Measurements from ENCODE around the gene IFT122.
A peak's percentile ranks its signal among the peaks of the same experiment; 100 is the strongest.
"Not testable (repeated sequence)": the region's sequence is repeated elsewhere in the genome, so short reads cannot be mapped to it uniquely, and the experiment has no call there.

IFT122 gene

DNA sequence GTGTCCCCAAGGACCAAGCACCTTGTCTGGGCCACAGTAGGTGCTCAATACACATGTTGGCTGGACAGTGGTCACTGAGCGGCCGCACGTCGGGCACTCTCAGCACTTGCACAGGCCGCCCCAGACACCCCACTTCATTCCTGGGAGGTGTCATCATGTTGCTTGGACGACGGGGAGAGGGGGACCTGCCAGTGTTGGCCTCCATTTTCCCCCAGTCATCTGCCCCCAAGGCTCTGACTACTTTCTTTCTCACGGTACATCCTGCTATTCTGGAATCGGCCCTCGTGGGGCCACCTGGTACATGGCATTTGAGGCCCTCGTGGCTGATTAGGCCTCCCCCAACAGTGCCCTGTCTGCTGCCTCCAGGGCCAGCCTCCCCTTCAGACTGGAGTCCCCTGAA is 87.2 kb downstream of the IFT122 start:
- peak in 1 of 10 donors; percentile 63 for DNase-seq
- intact Hi-C loops (cut with DNase I) = no loop called here

- DNase-seq = peak in 1 of 10 donors; percentile 59
- intact Hi-C loops (cut with DNase I) = no loop called here
These were observed 88.6 kb downstream of the IFT122 start, which contains the start of gene RHO for GRCh38 chr3:129528589-129529100. TSS of gene RHO (plus strand) at chr3:129528639. CDS start at chr3:129528734, 95 bp downstream.

DNA sequence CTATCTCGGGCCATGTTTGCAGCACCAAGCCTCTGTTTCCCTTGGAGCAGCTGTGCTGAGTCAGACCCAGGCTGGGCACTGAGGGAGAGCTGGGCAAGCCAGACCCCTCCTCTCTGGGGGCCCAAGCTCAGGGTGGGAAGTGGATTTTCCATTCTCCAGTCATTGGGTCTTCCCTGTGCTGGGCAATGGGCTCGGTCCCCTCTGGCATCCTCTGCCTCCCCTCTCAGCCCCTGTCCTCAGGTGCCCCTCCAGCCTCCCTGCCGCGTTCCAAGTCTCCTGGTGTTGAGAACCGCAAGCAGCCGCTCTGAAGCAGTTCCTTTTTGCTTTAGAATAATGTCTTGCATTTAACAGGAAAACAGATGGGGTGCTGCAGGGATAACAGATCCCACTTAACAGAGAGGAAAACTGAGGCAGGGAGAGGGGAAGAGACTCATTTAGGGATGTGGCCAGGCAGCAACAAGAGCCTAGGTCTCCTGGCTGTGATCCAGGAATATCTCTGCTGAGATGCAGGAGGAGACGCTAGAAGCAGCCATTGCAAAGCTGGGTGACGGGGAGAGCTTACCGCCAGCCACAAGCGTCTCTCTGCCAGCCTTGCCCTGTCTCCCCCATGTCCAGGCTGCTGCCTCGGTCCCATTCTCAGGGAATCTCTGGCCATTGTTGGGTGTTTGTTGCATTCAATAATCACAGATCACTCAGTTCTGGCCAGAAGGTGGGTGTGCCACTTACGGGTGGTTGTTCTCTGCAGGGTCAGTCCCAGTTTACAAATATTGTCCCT is 89.6 kb downstream of the IFT122 start:
- DNase-seq = peak in 2 of 10 donors; percentile 62 to 74
- intact Hi-C loops (cut with DNase I) = no loop called here

GRCh38 chr3:129530251-129530791 is 90.3 kb downstream of the IFT122 start:
- DNase-seq = no peak
- intact Hi-C loops (cut with DNase I) = no loop called here

DNA sequence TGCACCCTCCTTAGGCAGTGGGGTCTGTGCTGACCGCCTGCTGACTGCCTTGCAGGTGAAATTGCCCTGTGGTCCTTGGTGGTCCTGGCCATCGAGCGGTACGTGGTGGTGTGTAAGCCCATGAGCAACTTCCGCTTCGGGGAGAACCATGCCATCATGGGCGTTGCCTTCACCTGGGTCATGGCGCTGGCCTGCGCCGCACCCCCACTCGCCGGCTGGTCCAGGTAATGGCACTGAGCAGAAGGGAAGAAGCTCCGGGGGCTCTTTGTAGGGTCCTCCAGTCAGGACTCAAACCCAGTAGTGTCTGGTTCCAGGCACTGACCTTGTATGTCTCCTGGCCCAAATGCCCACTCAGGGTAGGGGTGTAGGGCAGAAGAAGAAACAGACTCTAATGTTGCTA is 90.8 kb downstream of the IFT122 start:
- intact Hi-C loops (cut with DNase I) = no loop called here
- no peak for DNase-seq

- no peak for DNase-seq
- intact Hi-C loops (cut with DNase I) = no loop called here
These were observed 91.7 kb downstream of the IFT122 start for GRCh38 chr3:129531699-129532098.

- intact Hi-C loops (cut with DNase I) = no loop called here
- DNase-seq = no peak
These were observed 92.2 kb downstream of the IFT122 start for GRCh38 chr3:129532261-129532660.

DNA sequence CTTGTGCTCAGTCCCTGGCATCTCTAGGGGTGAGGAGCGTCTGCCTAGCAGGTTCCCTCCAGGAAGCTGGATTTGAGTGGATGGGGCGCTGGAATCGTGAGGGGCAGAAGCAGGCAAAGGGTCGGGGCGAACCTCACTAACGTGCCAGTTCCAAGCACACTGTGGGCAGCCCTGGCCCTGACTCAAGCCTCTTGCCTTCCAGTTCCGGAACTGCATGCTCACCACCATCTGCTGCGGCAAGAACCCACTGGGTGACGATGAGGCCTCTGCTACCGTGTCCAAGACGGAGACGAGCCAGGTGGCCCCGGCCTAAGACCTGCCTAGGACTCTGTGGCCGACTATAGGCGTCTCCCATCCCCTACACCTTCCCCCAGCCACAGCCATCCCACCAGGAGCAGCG is 93.4 kb downstream of the IFT122 start:
- intact Hi-C loops (cut with DNase I) = no loop called here
- DNase-seq = no peak

GRCh38 chr3:129534428-129535027 is 94.5 kb downstream of the IFT122 start:
- intact Hi-C loops (cut with DNase I) = no loop called here
- no peak for DNase-seq

DNA sequence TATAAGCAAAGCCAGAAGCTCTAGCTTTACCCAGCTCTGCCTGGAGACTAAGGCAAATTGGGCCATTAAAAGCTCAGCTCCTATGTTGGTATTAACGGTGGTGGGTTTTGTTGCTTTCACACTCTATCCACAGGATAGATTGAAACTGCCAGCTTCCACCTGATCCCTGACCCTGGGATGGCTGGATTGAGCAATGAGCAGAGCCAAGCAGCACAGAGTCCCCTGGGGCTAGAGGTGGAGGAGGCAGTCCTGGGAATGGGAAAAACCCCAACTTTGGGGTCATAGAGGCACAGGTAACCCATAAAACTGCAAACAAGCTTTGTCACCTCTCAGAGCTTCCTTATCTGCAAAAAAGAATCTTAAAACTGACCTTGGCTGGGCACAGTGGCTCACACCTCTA is 95.1 kb downstream of the IFT122 start:
- intact Hi-C loops (cut with DNase I) = no loop called here

DNA sequence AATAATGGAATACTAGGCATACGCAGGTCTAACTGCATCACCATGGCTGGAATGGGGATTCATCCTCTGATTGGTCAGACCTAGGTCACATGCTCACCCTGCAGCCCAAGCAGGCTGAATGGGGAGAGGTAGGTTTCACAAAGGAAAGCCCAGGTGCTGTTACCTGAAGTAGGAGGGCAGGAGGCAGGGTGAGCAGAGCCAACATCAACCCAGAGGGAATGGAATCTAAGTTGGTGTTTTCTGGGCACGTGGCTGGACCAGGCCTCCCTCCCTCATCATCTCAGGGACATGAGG is 96.3 kb downstream of the IFT122 start:
- DNase-seq = no peak
- intact Hi-C loops (cut with DNase I) = no loop called here

More for the DNA sequence above, 95.1 kb downstream of the IFT122 start:
- DNase-seq = no peak

DNA sequence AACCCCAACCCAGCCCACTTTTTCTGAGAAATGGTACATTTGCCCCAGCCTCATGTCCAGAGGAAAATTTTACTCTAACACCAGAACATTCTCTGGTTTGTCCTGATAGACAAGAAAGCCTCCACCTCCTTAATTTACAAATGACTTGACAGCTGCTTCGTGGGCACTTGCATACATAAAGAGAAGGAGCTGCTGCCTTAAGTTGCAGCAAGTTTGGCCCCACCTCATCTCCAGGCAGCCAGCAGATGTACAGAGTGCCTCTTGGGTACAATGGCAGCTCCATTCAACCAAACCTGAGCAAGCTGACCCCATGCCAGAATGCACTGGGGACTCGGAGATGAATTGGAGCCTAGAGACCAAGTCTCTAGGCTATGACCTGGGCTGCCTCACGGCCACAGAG is 96.8 kb downstream of the IFT122 start:
- intact Hi-C loops (cut with DNase I) = no loop called here

DNA sequence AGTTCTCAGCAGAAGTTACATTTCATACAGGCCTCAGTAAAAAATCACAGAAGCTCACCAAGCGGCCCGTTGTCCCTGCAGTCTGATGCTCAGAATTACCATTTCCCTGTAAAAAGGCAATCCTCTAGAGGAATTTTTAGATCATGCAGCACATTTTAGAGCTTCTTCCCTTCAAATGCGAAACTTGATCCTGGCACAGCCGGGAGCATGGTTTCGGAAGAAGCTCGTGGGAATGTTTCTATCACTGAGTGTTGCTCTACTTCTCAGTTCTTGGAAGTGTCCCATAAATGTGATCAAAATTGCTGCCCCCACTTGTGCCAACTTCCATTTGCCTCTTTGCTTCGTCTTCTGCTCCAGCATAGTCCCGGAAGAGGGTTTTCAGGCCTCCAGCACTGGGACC is 99.2 kb downstream of the IFT122 start:
- no peak for DNase-seq
- intact Hi-C loops (cut with DNase I) = no loop called here

More for the DNA sequence above, 96.8 kb downstream of the IFT122 start:
- DNase-seq = peak in 1 of 10 donors; percentile 46

- DNase-seq = no peak
- intact Hi-C loops (cut with DNase I) = no loop called here
These were observed 100.9 kb downstream of the IFT122 start for GRCh38 chr3:129540776-129541516.

GRCh38 chr3:129542747-129543146 is 102.7 kb downstream of the IFT122 start:
- intact Hi-C loops (cut with DNase I) = no loop called here
- DNase-seq = no peak

DNA sequence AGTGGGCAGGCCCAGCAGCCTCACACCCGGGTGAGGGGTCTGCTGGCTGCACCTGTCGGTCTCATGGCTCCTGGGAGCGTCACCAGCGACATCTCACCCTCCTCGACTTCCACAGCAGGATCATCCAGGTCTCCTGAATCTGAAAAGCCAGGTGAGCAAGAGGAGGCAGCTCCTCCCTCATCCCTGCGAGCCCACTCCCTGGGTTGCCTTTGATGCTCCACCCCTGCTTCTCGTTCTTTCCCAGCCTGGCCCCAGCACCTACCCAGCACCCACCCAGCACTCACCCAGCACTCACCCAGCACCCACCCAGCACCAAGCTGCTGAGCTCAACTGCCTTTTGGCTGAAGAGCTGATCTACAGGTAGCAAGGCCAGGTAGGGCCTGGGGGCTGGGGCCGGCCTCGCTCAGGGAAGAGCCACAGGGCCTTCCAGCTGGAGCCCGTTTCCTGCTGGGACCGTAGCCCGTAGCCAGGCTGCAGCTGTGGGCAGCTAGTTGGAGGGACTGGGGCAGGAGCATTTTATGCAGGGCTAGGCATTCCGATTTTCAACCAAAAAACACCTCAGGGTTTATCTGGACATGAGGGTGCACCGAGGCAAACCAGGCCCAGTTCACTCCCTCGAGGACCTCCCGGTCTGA is 103.2 kb downstream of the IFT122 start, which contains the start of gene H1-8:
Gene H1-8 (plus strand): TSS at position 20 of the 635 bp plus-strand sequence. CDS start 44 bp downstream, at position 64.
- intact Hi-C loops (cut with DNase I) = no loop called here
- DNase-seq = no peak

DNA sequence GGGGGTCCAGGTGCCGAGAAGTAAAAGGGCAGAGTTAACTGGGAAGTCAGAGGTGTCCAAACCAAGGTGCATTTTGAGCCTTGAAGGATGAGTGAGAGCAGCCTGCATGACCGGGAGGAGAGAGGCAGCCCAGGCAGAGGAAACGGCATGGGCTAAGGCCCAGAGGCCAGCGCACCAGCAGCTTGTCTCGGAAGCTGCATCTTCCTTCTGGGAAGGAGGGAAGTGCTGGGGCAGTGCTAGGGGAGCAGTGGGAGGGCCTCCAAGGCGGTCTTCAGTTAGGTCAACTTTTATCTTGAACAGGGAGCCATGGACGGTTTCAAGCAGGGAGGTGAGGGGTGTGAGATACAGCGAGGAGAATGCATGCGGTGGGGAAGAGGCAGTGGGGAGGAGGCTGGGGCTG is 104.0 kb downstream of the IFT122 start:
- no peak for DNase-seq
- intact Hi-C loops (cut with DNase I) = no loop called here

DNA sequence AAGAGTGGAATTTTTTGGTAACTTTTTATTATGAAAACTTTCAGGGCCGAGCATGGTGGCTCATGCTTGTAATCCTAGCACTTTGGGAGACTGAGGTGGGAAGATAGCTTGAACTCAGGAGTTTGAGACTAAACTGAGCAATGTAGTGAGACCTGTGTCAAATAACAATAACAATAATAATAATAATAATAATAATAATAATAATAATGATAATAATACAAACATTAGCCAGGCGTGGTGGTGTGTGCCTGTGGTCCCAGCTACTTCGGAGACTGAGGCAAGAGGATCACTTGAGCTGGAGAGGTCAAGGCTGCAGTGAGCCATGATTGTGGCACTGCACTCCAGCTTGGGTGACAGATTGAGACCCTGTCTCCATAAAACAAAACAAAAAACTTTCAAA is 105.9 kb downstream of the IFT122 start:
- intact Hi-C loops (cut with DNase I); DNase-seq: not testable (repeated sequence)

DNA sequence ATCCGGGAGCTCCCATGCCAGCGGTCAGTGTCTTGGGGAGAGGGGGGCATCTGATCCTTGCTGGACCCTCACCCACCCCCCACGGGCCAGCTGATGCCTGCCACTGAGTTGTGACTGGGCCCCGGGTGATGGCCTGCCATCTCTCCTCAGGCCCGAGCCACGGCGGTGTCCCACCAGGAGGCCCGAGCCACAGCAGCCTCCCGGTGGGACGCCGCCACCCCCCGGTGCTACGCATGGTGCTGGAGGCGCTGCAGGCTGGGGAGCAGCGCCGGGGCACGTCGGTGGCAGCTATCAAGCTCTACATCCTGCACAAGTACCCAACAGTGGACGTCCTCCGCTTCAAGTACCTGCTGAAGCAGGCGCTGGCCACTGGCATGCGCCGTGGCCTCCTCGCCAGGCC is 107.2 kb downstream of the IFT122 start:
- intact Hi-C loops (cut with DNase I) = no loop called here
- no peak for DNase-seq

Measured in posterior cingulate gyrus (tissue), 11 donors.